ENCODE data around the gene ADO.

GRCh38 chr10:62778125-62778524 lies 26.4 kb upstream of the ADO start:
- TF ChIP-seq, protein P1, sequence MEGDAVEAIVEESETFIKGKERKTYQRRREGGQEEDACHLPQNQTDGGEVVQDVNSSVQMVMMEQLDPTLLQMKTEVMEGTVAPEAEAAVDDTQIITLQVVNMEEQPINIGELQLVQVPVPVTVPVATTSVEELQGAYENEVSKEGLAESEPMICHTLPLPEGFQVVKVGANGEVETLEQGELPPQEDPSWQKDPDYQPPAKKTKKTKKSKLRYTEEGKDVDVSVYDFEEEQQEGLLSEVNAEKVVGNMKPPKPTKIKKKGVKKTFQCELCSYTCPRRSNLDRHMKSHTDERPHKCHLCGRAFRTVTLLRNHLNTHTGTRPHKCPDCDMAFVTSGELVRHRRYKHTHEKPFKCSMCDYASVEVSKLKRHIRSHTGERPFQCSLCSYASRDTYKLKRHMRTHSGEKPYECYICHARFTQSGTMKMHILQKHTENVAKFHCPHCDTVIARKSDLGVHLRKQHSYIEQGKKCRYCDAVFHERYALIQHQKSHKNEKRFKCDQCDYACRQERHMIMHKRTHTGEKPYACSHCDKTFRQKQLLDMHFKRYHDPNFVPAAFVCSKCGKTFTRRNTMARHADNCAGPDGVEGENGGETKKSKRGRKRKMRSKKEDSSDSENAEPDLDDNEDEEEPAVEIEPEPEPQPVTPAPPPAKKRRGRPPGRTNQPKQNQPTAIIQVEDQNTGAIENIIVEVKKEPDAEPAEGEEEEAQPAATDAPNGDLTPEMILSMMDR (IDR thresholded peaks at IDR 0.05), result no peak
- no peak for TF ChIP-seq POLR2A (IDR thresholded peaks at IDR 0.05)

All from lower leg skin (tissue), 3 donors.